HG03135 (cell line): ENCODE results near the gene CLASP1.
"Not testable (repeated sequence)": the region's sequence is repeated elsewhere in the genome, so short reads cannot be mapped to it uniquely, and the experiment has no call there.

Experiments
- ATAC-seq: cut with Tn5 transposase; IDR thresholded peaks from one replicate; pipeline ENCODE4 v1.9.1; 2021; ENCODE audit warnings: mild to moderate bottlenecking, moderate library complexity; ENCODE audit not compliant: unreplicated experiment

Gene CLASP1

GRCh38 chr2:121387591-121388325 lies 261.5 kb downstream of the CLASP1 start:
- no peak for ATAC-seq

GRCh38 chr2:121386707-121387106 lies 262.6 kb downstream of the CLASP1 start:
- no peak for ATAC-seq

DNA sequence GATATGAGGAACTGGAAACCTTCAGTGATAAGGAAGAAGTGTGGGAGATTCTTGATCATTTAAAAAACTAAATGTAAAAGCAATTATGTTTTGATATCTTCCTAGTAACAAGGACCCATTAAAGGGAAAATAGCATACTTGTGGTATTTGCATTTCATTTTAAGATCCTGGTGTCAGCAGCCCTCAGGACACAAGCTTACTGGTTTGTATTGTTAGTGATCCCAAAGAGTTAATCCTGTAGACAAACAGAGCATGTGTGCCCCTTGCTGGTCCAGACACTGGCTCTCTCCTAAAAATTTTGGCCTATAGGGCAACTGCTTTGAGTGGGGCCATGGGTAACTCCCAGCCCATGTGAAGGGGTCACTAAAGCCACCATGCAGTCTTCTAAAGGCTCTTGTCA lies 263.2 kb downstream of the CLASP1 start:
- ATAC-seq: no peak

DNA sequence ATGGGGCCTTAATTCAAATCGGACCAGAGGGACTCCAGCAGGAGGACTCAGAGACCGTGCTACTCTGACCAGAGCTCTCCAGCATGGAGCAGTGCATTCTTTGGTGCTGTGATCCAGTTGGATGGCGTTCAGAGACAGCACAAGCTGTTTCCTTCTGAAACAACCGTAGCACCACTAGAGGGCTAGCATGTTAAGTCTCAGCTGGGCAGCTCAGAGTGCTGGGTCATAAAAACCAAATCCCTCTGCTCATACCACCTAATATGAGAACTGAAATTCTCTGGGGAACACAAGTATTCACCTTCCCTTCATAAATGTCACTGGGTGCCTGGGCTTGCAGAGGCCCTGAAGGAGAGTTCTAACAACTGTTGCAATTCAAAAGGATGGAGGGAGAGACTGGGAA lies 266.5 kb downstream of the CLASP1 start:
- no peak for ATAC-seq

DNA sequence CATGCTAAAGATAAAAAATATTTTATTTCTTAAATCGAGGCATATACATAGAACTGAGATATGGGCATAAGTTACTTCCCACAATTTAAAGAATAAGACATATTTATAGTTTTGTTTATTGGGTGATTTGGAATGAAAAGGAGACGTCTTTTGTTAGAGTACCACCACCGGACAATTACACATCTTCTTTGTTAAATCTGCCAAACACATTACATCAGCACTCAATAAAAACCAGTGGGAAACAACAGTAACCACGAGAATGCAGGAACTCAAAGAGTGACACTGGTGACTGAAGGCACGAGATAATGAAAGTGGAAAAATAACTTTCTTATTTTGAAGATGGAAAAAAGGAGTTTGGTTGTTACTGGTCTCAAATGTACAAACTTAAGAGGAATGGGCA lies 271.6 kb downstream of the CLASP1 start:
- no peak for ATAC-seq

DNA sequence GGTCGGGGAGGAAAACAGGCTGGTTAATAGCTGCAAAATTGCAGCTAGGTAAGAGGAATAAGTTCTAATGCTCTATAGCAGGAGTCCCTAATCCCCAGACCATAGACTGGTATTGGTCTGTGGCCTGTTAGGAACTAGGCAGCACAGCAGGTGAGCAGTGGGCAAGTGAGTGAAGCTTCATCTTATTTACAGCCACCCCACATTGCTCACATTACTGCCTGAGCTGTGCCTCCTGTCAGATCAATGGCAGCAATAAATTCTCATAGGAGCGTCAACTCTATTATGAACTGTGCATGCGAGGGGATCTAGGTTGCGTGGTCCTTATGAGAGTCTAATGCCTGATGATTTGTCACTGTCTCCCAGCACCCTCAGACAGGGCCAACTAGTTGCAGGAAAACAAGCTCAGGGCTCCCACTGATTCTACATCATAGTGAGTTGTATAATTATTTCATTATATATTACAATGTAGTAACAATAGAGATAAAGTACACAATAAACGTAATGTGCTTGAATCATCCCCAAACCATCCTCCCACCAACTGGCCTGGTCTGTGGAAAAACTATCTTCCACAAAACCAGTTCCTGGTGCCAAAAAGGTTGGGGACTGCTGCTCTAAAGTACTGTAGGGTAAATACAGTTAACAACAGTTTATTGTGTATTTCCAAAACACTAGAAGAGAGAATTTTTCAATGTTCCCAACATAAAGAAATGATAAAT lies 272.6 kb downstream of the CLASP1 start:
- ATAC-seq: no peak

GRCh38 chr2:121375621-121376159 lies 273.6 kb downstream of the CLASP1 start:
- ATAC-seq: no peak

- not testable (repeated sequence) for ATAC-seq
Observed at GRCh38 chr2:121374412-121375075, 274.7 kb downstream of the CLASP1 start.

GRCh38 chr2:121372721-121373353 lies 276.4 kb downstream of the CLASP1 start:
- no peak for ATAC-seq

- ATAC-seq: no peak
Observed at GRCh38 chr2:121372082-121372481, 277.2 kb downstream of the CLASP1 start.

DNA sequence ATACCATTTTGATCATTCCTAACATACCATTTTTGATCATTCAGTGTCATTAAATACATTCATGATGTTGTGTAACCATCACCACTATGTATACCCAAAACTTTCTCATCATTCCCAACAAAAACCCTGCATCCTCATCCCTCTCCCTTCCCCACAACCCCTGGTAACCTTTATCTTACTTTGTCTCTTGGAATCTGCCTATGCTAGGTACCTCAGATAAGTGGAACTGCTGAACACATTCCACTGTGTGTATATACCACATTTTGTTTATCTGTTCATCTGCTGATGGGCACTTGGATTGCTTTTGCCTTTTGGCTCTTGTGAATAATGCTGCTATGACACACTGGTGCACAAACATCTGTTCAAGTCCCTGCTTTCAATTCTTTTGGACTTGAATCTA lies 280.4 kb downstream of the CLASP1 start:
- ATAC-seq: no peak

DNA sequence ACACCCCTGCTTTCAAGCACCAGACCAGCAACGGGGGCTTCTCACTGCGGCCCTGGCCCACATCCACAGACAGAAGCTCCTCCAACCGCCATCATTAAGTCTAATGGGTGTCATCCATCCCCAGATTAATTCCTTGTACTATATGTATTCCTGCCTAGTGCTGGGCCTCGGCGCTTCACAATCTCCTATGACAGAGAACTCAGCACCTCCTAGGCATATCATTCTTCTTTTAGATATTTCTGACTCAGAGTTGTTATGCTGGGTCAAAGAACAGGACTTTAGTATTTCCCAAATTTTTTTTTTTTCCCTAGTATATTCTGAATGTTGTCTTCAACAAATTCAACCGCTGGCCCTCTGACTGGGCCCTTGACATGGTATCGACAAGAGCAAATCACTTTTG lies 281.1 kb downstream of the CLASP1 start:
- no peak for ATAC-seq

DNA sequence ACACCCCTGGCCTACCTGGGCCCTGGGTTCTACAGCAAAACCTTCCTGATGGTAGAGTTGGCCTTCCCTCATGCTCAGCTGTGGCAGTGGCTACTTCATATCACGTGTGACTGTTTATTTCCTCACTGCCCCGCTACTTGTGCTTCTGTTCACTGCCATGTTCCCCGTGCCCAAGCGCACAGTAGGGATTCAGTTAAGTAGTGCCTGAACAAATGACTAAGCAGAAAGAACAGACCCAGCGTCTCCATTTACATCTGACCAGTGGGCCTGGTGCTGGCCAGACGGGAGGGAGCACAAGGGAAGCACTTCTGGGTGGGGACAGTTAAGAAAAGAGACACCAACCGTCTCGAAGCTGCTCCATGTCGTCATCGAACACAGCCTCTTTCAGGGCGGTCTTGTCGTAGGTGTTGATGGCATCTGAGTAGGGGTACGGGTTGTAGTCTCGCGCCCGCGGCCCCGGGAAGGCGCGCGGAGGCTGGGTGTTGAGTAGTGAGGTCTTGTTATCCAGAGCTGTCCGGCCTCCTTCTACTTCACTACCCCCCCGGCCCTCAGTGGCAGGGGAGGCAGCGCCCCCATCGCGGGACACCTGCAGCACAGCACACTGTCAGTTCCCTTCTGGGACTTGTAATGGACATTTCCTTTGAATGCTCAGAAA lies 281.9 kb downstream of the CLASP1 start:
- ATAC-seq: no peak

DNA sequence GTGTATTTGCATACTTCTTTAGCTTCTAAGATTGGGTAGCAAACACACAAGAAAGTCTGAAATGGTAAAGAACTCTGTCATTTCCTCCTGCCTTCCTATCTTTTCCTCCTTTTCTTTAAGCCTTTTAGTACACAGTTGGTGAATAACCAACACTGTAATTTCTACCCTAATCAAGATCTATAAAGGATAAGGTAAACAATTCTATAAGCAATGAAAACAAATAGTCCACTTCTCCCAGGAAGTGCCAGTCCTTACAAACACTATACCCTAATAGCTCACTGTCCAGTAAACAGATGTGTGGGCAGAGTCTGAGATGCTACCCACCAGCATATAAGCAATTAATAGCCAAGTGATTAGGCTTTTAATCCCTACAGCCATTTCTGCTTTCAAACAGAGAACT lies 283.2 kb downstream of the CLASP1 start:
- no peak for ATAC-seq

- ATAC-seq: no peak
Observed at GRCh38 chr2:121365061-121365460, 284.2 kb downstream of the CLASP1 start.

DNA sequence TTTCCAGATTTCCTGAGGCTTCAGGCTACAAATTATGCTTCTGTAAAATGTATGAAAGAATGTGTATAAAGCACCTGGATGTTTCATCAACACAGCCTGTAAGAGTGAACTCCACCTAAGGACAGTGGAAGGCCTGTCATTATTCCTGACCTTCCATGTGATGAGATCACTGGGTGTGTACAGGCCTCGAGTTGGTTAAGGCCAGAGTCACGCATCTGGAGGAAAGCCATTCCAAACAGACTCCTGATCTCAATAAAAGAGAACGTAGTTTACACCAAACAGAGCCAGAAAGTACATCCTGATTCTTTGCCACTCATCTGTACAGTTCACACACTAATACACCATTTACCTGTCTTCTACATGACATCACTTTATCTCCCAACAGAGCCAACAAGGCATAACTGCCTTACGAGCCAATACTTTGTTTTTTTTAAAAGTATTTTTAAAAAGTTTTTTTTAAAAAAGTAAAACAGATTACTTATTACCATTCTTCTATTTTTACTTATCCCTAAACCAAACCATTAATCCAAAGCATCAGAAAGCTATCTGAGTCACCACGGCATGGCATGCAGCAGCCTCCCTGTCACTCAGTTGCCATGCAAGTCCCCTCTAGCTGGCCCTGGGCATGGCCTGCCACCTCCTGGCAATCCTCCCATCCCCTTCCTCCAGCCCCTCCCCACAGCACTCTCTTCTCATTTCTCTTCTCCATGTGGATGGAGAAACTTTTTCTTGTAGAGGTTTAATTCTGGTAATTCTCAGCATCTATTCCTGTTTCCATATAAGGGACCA lies 285.4 kb downstream of the CLASP1 start:
- ATAC-seq: no peak

GRCh38 chr2:121362774-121363173 lies 286.5 kb downstream of the CLASP1 start:
- ATAC-seq: no peak

DNA sequence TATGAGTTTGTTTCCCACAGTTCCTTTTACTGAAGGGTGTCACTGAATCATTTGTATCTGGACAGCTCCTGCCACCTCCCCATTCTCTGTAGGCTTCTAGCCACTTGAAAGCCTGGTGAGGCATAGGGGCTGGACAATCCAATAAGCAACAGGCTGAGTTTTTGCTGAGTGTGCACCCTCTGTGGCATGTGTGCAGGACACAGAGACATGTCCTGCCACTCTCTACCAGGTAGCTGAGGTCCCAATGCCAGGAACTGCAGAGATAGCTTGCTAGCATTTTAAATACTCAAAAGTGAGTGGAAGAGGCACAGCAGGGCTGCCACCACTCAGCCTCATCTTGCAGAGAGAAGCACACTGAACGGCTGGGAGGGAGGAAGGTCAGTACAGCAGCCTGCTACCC lies 287.0 kb downstream of the CLASP1 start:
- no peak for ATAC-seq

GRCh38 chr2:121360566-121361300 lies 288.5 kb downstream of the CLASP1 start:
- ATAC-seq: no peak
